Gastroesophageal sphincter (tissue), 3 donors: ENCODE data around the gene RAET1E.

Experiments
- CTCF ChIP-seq, 4 experiments: fragments of 200-600 bp in 2 of 4; fragments of 450-650 bp in 2 of 4; sonication (generic) in 1 of 4; IDR thresholded peaks; one replicate each; pipeline ENCODE4 v1.5.1; 2017 to 2019; ENCODE audit warnings: antibody characterized with exemption in 4 of 4, mild to moderate bottlenecking in 2 of 4, moderate library complexity in 2 of 4
- EP300 ChIP-seq: sonication (generic); formaldehyde crosslinking; IDR thresholded peaks from one replicate; pipeline ENCODE4 v1.6.1; 2017; ENCODE audit warnings: antibody characterized with exemption, mild to moderate bottlenecking
- POLR2A ChIP-seq, 2 donors: fragments of 450-650 bp; IDR thresholded peaks; one replicate each; pipeline ENCODE4 v1.6.1; 2017; ENCODE audit warnings: antibody characterized with exemption in 2 of 2, mild to moderate bottlenecking in 2 of 2, moderate library complexity in 1 of 2
- POLR2AphosphoS5 ChIP-seq: sonication (generic); formaldehyde crosslinking; IDR thresholded peaks from one replicate; pipeline ENCODE4 v1.6.1; 2017; ENCODE audit warnings: antibody characterized with exemption

- TF ChIP-seq CTCF (IDR thresholded peaks at IDR 0.05) (no peak), POLR2AphosphoS5 (no peak), POLR2A (IDR thresholded peaks at IDR 0.05) (no peak), EP300 (no peak)
Observed at GRCh38 chr6:149899926-149900619, 2.2 kb upstream of the RAET1E start.
